ENCODE data around the gene TAF1B.

Gene TAF1B

GRCh38 chr2:9843229-9844035, at the start of gene TAF1B:
TSS of gene TAF1B (plus strand) at chr2:9843474. CDS start at chr2:9843542, 68 bp downstream.
- DNase-seq, result peak; percentile 86 to 92

- no peak for DNase-seq
Measured at GRCh38 chr2:9793918-9794717, 49.2 kb upstream of the TAF1B start.

- no peak for DNase-seq
Measured at GRCh38 chr2:9795071-9795470, 48.2 kb upstream of the TAF1B start.

- no peak for DNase-seq
Measured at GRCh38 chr2:9796056-9797010, 46.9 kb upstream of the TAF1B start.

- no peak for DNase-seq
Measured at GRCh38 chr2:9797086-9797485, 46.2 kb upstream of the TAF1B start.

GRCh38 chr2:9797681-9798556, 45.4 kb upstream of the TAF1B start:
- no peak for DNase-seq

- DNase-seq, result no peak
Measured at GRCh38 chr2:9799011-9799596, 44.2 kb upstream of the TAF1B start.

- peak; percentile 90 to 93 for DNase-seq
Measured at GRCh38 chr2:9799729-9800632, 43.3 kb upstream of the TAF1B start.

GRCh38 chr2:9800639-9800974, 42.7 kb upstream of the TAF1B start:
- no peak for DNase-seq

- DNase-seq, result peak; percentile 57 to 63
Measured at GRCh38 chr2:9800975-9801726, 42.1 kb upstream of the TAF1B start.

GRCh38 chr2:9802576-9802993, 40.7 kb upstream of the TAF1B start:
- DNase-seq, result no peak

GRCh38 chr2:9803023-9803805, 40.1 kb upstream of the TAF1B start:
- DNase-seq, result no peak

GRCh38 chr2:9805435-9806297, 37.6 kb upstream of the TAF1B start:
- no peak for DNase-seq

- no peak for DNase-seq
Measured at GRCh38 chr2:9806298-9806610, 37.0 kb upstream of the TAF1B start.

- DNase-seq, result no peak
Measured at GRCh38 chr2:9806656-9807055, 36.6 kb upstream of the TAF1B start.

- DNase-seq, result no peak
Measured at GRCh38 chr2:9807056-9807455, 36.2 kb upstream of the TAF1B start.

GRCh38 chr2:9807555-9808305, 35.5 kb upstream of the TAF1B start:
- no peak for DNase-seq
